ENCODE results near the gene ZNF397.

ZNF397 gene

DNA sequence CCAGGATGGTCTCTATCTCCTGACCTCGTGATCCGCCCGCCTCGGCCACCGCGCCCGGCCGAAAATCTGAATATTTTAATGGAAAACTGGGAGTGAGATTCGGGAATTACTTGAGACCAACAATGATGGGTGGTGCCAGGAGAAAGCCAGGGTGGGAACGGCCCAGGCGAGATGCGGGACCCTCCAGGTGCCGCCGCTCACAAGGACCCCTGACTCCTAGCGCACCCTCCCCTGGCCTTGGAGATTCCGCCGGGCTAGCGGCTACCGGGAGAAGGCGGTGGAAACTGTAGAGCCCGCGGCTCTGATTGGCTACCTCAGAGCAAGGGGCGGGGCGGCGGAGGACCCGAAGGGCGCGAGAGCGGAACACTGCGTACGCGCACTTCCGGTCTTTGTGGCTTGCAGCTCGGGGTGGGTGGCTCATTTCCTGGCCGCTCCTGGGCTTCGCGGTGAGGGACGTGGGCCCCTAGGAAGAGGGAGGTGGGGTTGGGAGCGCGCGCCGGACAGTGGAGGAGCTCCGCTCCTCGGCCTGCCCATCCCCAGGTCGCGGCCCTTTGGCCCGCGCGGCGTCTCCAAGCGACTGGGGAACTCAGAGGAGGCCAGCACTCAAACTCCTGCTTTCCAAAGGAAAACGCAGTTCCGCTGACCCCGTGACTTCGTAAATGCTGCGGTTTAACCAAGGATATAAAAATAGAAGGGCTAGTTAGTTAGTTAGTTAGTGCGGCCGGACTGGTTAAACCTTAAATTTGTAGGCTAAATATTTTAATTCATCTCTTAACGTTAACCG lies at the start of gene ZNF397:
Gene ZNF397, plus strand, starts transcription at position 371 of the 784 bp plus-strand sequence. CDS start 1,437 bp downstream, outside the sequence.
- 0 out of 2 replicates have a peak, but pooled peaks have one; percentile 34 for TF ChIP-seq ZFX (IDR thresholded peaks at IDR 0.05)
- TF ChIP-seq, protein P1, sequence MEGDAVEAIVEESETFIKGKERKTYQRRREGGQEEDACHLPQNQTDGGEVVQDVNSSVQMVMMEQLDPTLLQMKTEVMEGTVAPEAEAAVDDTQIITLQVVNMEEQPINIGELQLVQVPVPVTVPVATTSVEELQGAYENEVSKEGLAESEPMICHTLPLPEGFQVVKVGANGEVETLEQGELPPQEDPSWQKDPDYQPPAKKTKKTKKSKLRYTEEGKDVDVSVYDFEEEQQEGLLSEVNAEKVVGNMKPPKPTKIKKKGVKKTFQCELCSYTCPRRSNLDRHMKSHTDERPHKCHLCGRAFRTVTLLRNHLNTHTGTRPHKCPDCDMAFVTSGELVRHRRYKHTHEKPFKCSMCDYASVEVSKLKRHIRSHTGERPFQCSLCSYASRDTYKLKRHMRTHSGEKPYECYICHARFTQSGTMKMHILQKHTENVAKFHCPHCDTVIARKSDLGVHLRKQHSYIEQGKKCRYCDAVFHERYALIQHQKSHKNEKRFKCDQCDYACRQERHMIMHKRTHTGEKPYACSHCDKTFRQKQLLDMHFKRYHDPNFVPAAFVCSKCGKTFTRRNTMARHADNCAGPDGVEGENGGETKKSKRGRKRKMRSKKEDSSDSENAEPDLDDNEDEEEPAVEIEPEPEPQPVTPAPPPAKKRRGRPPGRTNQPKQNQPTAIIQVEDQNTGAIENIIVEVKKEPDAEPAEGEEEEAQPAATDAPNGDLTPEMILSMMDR (conservative IDR thresholded peaks at IDR 0.05), result no peak
- H3K27ac ChIP-seq, result peak within 1 kb of the TSS; percentile 86

DNA sequence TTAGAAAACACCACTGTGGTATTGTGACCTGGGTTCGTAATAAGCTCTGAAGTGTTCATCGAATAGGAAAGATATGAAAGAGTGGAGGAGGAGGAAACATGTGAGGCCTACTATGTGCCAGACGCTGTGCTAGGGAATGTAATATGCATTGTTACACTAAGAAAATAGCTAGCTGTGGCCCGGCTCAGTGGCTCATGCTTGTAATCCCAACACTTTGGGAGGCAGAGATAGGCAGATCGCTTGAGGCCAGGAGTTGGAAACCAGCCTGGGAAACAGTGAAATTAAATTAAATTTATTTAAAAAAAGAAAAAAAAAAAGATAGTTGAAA lies 49.2 kb upstream of the ZNF397 start:
- H3K27ac ChIP-seq, result no peak overlapping the region
- TF ChIP-seq, protein P1 (conservative IDR thresholded peaks at IDR 0.05), result no peak
- TF ChIP-seq ZFX (IDR thresholded peaks at IDR 0.05), result no peak

DNA sequence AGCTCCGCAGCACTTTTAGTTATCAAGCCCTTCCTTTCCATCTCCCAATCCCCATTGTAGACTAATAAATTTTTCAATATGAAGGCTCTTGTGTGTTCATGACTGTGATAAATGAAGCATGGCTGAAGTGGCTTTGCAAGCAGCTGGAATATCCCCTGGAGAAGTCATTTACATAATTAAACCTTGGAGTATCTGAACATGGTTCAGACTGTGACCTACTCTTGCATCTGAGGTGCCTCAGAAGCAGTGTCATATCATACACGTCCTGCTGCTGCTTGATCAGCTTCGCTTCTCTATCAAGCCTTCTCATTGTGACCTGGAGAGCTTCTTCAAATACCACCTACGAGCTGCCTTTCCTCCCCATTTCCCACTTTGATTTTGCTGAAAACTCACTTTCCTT lies 48.4 kb upstream of the ZNF397 start:
- H3K27ac ChIP-seq, result no peak overlapping the region
- no peak for TF ChIP-seq ZFX (IDR thresholded peaks at IDR 0.05)
- TF ChIP-seq, protein P1 (conservative IDR thresholded peaks at IDR 0.05), result no peak

DNA sequence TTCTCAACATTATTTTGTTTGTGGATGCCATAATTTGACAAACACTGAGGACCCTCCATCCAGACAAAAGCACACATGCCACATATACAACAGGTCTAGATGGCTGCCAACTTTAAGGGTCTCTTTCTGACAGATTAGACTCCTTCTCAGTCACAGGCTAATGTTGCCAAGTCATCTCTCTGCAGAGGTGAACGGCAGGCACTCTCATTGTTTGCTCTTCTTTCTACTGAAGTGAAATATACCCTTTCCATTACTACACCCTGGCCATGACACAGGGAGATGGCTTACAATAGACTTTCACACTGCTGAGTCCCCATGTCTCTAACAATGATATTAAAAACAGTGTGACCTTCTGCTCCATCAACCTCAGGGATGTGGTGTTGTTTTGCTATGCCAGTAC lies 47.5 kb upstream of the ZNF397 start:
- TF ChIP-seq, protein P1 (conservative IDR thresholded peaks at IDR 0.05), result no peak
- TF ChIP-seq ZFX (IDR thresholded peaks at IDR 0.05), result no peak
- no peak overlapping the region for H3K27ac ChIP-seq

DNA sequence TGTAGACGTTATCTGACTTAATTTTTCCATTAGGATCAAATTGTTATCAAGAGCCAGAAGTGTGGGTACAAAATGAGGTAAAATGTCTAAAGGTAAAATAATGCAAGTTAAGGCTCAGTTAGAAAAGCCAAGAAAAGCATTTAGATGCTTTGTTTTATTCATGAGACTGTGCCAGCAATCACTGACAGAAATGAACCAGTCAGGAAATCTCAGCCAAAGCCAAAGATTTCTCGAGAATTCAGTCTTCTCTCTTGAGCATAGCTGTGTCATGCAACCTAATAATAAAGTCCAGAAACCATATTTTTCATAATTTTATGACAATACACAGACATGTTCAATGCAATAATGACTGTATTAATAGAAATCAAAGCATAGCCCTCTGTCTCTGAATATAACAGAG lies 43.5 kb upstream of the ZNF397 start:
- H3K27ac ChIP-seq, result no peak overlapping the region

DNA sequence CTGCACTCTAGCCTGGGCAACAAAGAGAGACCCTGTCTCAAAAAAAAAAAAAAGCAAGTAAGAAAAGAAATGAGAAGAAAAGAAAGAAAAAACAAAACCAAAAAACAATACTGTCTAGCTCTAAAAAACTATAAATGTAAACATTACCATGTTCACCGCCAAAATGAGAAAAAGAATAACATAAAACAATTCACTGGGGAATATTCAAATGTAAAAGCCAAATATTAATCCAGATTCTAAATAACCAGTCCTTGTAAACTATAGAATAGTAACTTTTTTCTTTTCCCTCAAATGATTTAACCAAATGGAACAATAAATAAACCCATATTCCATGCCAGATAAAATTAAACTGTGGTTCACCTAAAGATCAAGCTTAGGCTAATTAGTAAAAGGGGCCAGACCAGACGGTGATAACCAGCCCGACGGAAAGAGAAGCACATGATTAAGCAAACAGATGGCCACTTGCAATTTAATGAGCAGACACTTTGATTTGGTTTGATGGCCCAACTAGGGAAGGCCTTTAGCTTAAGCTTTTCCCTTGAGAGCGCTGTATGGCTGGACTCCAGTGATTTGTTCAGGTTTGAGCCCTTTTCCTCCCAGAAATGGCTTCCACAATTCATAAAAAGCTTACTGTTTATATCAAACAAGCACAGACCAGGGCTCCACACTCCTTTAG lies 39.4 kb upstream of the ZNF397 start:
- no peak overlapping the region for H3K27ac ChIP-seq
- TF ChIP-seq, protein P1 (conservative IDR thresholded peaks at IDR 0.05), result no peak
- TF ChIP-seq ZFX (IDR thresholded peaks at IDR 0.05), result no peak

More for the DNA sequence above, 43.5 kb upstream of the ZNF397 start:
- TF ChIP-seq ZFX (IDR thresholded peaks at IDR 0.05), result no peak
- TF ChIP-seq, protein P1 (conservative IDR thresholded peaks at IDR 0.05), result no peak

DNA sequence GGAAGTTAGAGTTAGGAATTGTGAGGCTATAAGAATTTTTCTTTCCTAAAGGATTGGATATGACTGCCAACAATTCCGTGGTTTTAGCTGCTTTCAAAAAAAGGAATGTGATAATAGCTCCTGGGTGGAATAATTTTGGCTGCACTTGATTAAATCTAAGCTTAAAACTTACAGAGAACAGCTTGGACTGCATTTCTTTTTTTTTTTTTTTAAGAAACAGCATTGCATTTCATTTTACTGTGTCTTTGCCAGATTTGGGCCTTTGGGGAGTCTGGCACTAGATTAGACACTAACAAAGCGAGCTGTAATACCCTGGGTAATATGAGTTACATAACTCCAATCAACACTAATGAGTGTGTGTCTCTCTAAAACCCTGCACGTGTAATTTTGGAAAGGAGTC lies 37.8 kb upstream of the ZNF397 start:
- no peak overlapping the region for H3K27ac ChIP-seq
- no peak for TF ChIP-seq ZFX (IDR thresholded peaks at IDR 0.05)
- TF ChIP-seq, protein P1 (conservative IDR thresholded peaks at IDR 0.05), result no peak

Data from C4-2B (cell line).